Upper lobe of left lung (tissue), 4 donors: ENCODE results near the gene OSBPL10.

Source experiments
- CTCF ChIP-seq, 6 experiments: fragments of 450-650 bp in 4 of 6; fragments of 200-600 bp in 2 of 6; sonication (generic) in 2 of 6; IDR thresholded peaks; one replicate each; pipeline ENCODE4 v1.5.1; 2016 to 2019; ENCODE audit warnings: antibody characterized with exemption in 6 of 6
- POLR2A ChIP-seq, 4 donors: fragments of 450-650 bp; IDR thresholded peaks; one replicate each; pipeline ENCODE4 v1.5.1; 2016 to 2017; ENCODE audit warnings: antibody characterized with exemption in 4 of 4, mild to moderate bottlenecking in 2 of 4
- POLR2AphosphoS5 ChIP-seq, 2 donors: sonication (generic); formaldehyde crosslinking; IDR thresholded peaks; one replicate each; pipeline ENCODE4 v1.5.1; 2017; ENCODE audit warnings: antibody characterized with exemption in 2 of 2

- no peak for TF ChIP-seq CTCF (IDR thresholded peaks at IDR 0.05)
- no peak for TF ChIP-seq POLR2AphosphoS5 (IDR thresholded peaks at IDR 0.05)
- TF ChIP-seq POLR2A (IDR thresholded peaks at IDR 0.05), result no peak
These were observed 201.5 kb downstream of the OSBPL10 start for GRCh38 chr3:31779514-31779913.
